GM18868 (cell line): ENCODE results near the gene EPHA7.

Experiments
- ATAC-seq: cut with Tn5 transposase; IDR thresholded peaks from one replicate; pipeline ENCODE4 v1.9.1; 2021; ENCODE audit warnings: mild to moderate bottlenecking, moderate library complexity; ENCODE audit not compliant: unreplicated experiment

EPHA7 gene

GRCh38 chr6:93327857-93328256, 91.5 kb downstream of the EPHA7 start:
- ATAC-seq = no peak

- no peak for ATAC-seq
These were observed 93.6 kb downstream of the EPHA7 start for GRCh38 chr6:93325761-93326160.

- no peak for ATAC-seq
These were observed 95.7 kb downstream of the EPHA7 start for GRCh38 chr6:93323630-93324029.

GRCh38 chr6:93322651-93323050, 96.7 kb downstream of the EPHA7 start:
- ATAC-seq = no peak

GRCh38 chr6:93319304-93319703, 100.1 kb downstream of the EPHA7 start:
- no peak for ATAC-seq

DNA sequence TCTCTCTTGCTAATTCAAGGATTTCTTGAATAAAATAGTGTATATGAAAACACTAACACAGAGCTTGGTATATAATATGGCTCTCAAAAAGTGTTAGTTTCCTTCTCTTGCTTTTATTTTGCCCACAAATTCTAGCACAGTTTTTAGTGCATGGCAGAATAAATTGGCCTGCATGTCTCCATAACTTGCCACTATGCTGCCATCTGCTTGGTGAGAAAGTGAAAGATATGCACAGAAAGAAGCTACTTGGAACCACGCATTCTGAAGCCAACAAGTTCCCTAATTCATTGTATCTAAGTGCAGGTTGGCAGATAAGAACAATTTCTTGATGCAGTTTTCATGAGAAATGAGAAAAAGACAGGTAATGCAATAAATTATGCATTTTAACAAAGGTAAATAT, 101.2 kb downstream of the EPHA7 start:
- ATAC-seq = no peak

DNA sequence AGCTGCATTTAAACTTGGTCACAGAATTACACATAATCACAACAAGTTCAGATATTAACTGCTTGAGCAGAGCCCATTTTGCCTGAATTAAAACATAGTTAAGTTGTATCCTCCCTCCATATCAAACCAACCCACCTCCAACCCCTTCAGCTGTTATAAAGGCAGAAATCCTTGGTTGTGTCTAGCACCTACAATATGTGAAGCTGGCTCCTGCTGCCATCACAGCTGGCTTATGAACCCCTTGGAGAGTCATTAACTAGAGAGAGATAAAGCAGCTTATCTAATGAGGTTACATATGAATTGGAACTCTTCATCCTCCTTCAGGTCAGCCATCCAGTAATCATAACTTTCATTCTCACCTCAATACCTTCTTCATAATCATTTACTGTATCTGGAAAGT, 101.8 kb downstream of the EPHA7 start:
- ATAC-seq = no peak

GRCh38 chr6:93307505-93308409, 111.6 kb downstream of the EPHA7 start:
- no peak for ATAC-seq

GRCh38 chr6:93305088-93305487, 114.3 kb downstream of the EPHA7 start:
- no peak for ATAC-seq

DNA sequence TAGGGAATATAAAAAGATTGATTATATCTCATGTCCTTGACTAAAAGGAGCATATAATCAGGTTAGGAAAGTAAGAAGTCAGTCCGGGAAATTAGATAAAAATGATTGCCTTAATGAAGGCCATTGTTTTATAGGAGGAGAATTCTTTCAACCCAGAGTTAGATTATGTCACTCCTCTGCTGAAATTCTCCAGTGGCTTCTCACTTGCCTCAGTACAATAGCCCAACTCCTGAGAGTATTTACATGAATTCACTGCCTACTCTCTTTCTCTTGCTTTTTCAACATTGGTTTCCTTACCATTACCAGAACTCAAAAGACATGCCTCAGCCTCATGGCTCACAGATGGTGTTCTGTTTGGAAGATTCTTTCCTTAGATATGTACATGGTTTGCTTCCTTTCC, 114.9 kb downstream of the EPHA7 start:
- ATAC-seq = no peak

DNA sequence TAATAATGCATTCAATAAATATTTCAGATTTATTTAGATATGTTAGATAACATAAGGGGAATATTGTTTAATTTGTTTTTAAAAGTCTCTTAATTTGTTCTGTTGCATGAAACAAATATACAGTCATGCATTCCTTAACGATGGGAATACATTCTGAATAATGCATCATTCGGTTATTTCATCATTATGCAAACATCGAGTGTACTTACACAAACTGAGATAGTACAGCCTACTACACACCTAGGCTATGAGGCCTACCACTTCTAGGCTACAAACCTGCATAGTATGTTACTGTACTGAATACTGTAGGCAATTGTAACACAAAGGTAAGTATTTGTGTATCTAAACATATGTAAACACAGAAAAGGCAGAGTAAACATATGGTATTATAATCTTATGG, 118.7 kb downstream of the EPHA7 start:
- ATAC-seq = no peak

DNA sequence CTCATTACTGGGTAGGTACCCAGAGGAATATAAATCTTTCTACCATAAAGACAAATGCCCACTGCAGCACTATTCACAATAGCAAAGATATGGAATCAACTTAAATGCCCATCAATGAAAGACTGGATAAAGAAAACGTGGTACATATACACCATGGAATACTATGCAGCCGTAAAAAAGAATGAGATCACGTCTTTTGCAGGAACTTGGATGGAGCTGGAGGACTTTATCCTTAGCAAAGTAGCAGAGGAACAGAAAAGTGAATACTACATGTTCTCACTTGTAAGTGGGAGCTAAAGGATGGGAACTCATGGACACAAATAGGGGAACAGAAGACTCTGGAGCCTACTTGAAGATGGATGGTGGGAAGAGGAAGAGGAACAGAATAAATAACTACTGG, 119.7 kb downstream of the EPHA7 start:
- no peak for ATAC-seq

DNA sequence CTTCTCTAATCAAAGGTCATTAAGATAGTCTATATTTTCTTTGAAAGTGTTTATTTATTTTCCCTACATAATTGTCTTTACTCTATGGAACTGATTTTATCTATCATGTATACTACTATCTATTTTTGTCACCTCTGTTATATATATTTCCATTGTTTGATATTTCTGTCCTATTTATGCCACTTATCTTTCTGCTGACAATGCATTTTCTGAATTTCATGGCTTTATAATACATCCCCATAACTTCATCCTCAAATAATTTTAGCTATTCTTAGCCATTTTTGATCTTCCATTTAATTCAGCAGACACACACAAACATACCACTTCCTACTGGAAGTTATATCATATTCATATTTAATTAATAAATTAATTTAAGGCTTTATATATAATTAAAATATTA, 123.7 kb downstream of the EPHA7 start:
- ATAC-seq = no peak

- ATAC-seq = no peak
These were observed 124.5 kb downstream of the EPHA7 start for GRCh38 chr6:93294879-93295278.

DNA sequence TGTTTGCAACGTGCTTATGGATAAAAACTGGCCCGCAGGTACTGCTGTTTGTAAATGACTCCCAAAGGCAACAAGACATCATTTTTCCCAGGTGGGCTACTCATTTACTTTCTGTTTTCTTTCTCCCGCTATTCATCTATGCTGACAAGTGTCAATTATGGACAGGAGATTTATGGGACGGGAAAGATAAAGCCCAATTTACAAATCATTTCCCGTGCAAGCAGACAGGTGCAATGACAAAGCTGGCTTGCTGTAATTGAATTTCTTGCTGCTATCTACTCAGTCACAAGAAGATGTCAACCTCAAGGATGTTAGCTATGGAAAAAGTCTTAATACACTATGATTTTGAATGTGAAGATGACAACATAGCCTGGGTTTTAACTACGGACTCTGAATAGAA, 125.5 kb downstream of the EPHA7 start:
- no peak for ATAC-seq

- no peak for ATAC-seq
These were observed 125.9 kb downstream of the EPHA7 start for GRCh38 chr6:93293460-93293859.

- ATAC-seq = no peak
These were observed 136.8 kb downstream of the EPHA7 start for GRCh38 chr6:93282521-93283031.

- no peak for ATAC-seq
These were observed 141.1 kb downstream of the EPHA7 start for GRCh38 chr6:93278241-93278640.

GRCh38 chr6:93272896-93273295, 146.5 kb downstream of the EPHA7 start:
- no peak for ATAC-seq

DNA sequence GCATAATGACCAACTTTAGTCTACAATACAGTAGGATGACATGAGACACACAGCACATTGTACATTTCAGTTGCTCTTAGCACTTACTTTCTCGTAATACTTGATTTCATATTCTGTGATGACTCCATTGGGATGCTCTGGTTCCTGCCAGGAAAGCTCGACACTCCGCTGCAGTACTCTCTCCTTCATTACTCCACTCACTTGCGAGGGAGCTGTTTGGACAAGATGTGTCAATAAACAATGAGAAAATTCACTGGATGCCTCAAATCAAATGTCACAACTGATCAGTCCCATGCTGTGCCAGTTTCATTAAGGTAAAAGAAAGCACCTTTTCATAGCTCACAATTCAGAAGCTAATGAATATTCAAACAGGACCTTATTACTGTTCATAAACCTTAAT, 147.1 kb downstream of the EPHA7 start:
- no peak for ATAC-seq

GRCh38 chr6:93266116-93266817, 153.1 kb downstream of the EPHA7 start:
- no peak for ATAC-seq

GRCh38 chr6:93260881-93261280, 158.5 kb downstream of the EPHA7 start:
- no peak for ATAC-seq
